Non-pigmented ciliary epithelial cell (primary cell): ENCODE data around the gene MIOS.
"Not testable (repeated sequence)": the region's sequence is repeated elsewhere in the genome, so short reads cannot be mapped to it uniquely, and the experiment has no call there.

Experiments used
- DNase-seq: peaks from one replicate; pipeline ENCODE4 v3.0.0-alpha.2; 2010; ENCODE audit warnings: low read depth

MIOS gene

GRCh38 chr7:7554649-7555575 is 11.8 kb upstream of the MIOS start:
- DNase-seq, result no peak

DNA sequence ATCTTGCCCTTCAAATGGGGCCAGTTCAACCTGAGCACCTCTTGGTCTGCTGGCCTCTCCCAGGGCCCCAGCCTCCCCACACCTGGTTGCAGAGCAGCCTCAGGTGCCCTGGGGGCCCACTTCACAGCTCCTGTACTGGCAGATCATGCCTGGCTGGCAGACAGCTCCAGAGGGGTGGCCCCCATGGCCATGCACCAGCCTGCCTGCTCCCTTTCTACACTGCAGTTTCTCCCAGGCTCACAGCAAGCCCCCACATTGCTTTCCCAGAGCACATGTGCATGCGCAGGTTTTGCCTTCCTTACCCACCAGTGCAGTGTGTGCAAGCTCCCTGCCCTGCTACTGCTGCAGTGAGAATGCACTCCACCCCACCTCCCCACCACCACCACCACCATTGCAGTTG is 9.8 kb upstream of the MIOS start:
- no peak for DNase-seq

DNA sequence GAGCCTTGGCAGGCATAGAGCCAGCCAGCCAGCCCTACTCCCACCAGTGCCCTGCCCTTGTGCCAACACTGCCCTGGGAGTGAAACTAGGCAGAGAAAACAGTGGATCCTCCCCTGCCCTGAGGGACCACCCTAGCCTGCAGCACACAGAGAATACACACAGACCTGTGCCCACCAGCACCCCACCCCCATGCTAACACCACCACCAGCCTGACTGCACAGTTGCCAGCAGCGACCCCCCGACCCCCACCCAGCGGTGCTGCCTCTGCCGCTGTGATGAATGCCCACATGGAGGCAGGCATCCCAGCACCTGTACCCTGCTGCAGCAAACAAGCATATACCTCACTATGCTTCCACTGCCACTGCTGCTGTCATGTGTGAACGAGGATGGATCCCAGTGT is 9.4 kb upstream of the MIOS start:
- no peak for DNase-seq

GRCh38 chr7:7561591-7561990 is 5.1 kb upstream of the MIOS start:
- DNase-seq, result not testable (repeated sequence)

GRCh38 chr7:7562736-7563135 is 3.9 kb upstream of the MIOS start:
- DNase-seq, result no peak

GRCh38 chr7:7563269-7563668 is 3.4 kb upstream of the MIOS start:
- no peak for DNase-seq

DNA sequence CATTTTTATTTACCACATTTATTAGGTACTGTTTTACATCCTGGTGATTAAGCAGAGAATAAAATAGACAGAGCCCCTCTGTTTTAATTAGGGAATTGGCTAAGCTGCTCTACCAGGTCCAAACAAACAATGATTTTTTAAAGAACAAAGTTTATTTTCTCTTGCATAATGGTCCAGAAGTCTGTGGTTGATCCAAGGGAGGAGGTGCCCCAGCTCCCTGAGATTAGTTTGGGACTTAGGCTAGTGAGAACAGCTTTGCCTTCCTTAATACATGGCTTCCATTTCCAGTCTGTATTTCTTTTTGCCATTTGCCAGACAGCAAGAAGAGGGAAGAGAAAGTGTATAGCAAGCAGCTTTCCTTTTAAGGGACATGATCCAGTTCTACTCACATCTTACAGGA is 2.9 kb upstream of the MIOS start:
- no peak for DNase-seq

- peak; percentile 44 for DNase-seq
Observed at GRCh38 chr7:7564323-7564780, 2.3 kb upstream of the MIOS start.

GRCh38 chr7:7565018-7565680 is 1.5 kb upstream of the MIOS start:
- no peak for DNase-seq

DNA sequence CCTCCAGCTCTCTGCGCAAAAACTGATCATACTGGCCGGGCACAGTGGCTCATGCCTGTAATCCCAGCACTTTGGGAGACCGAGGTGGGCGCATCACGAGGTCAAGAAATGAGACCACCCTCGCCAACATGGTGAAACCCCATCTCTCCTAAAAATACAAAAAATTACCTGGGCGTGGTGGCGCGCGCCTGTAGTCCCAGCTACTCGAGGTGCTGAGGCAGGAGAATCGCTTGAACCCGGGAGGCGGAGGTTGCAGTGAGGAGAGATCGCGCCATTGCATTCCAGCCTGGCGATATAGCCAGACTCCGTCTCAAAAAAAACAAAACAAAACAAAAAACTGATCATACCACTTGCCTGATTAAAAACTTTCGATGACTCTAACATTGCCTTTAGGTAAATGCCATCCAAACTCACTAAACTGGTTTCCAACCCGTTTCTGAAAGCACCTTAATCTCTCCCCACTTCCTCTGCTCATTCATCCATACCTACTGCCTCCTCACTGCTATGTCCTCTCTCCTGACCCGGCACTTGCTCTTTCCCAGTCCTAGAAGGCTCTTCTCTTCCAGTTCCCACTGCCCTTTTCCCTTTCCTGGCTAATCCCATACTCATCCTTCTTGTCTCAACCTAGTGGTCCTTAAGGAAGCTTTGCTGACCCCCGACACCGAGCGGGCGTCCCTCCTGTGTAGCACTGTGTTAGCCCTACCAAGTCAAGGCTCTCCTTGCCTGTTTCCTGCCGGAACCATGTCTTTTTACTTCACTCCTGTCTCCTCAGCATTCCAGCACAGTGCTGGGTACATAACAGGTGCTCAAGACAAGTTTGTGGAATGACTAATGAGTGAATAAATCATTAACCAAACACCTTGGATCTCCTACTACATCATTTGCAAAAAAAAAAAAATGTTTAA is 686 bp upstream of the MIOS start:
- no peak for DNase-seq

DNA sequence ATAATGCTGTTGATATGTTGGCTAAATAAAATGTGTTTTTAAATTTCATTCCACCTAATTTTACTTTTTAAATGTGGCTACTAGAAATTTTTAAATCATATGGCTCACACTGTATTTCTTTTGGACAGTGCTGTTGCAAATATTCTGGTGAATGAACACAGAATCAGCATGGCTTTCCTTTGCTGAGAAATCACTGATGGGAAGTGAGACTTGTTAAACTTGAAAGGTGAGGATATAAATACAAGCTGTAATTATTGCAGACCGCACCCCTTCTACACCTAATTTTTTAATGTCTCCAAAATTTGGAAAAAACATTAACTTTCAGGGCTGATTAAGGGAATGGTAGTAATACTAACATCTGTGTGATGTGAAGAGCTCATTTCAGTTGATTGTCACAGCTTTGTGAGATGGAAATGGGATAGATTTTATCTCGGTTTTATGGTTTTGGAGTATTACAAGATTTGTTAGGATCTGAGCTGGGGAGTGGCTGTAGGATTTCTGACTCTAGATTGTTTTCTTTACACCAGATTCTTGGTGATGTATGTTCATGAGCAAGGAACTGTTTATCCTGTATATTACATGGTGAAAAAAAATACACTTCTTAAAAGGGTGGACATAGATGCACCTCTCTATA is 1.3 kb downstream of the MIOS start:
- no peak for DNase-seq

GRCh38 chr7:7568553-7568952 is 1.9 kb downstream of the MIOS start:
- no peak for DNase-seq

DNA sequence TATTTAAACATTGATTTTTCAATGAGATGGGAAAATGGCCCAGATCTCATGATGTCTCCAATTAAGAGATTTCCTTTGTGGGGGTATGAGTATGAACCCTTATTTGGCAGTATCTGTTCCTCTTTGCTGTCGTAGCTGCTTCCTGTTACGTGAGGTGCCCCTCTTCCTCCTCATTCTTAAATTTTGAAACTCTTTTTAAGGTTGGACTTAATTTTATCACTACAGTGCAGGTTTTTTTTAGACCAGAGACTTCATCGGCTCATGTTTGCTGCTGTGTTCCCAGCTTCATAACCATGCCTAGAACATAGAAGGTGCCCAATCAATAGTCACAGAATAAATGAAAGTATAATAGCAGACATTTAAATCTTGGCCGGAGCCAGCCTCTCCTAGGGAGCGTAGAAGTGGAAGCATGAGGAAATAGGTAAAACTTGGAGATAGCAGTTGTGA is 2.4 kb downstream of the MIOS start:
- DNase-seq, result no peak

GRCh38 chr7:7569615-7570014 is 2.9 kb downstream of the MIOS start:
- DNase-seq, result no peak

GRCh38 chr7:7570584-7570983 is 3.9 kb downstream of the MIOS start:
- DNase-seq, result no peak

GRCh38 chr7:7573701-7574100 is 7.0 kb downstream of the MIOS start:
- DNase-seq, result no peak

GRCh38 chr7:7576344-7576743 is 9.7 kb downstream of the MIOS start:
- DNase-seq, result no peak

GRCh38 chr7:7577888-7578287 is 11.2 kb downstream of the MIOS start:
- DNase-seq, result no peak

DNA sequence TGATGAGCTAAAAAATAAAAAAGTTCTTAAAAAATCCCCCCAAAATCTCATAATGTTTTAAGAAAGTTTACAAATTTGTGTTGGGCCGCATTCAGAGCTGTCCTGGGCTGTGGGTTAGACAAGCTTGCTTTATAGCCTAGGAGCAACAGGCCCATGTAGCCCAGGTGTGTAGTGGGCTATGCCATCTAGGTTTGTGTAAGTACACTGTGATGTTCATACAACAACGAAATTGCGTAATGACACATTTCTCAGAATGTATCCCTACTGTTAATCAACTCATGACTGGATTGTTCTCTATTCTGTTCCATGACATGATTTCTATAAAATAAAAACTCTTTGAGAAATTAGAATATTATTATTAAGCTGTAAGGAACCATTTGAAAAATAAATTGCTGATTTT is 13.0 kb downstream of the MIOS start:
- DNase-seq, result no peak

DNA sequence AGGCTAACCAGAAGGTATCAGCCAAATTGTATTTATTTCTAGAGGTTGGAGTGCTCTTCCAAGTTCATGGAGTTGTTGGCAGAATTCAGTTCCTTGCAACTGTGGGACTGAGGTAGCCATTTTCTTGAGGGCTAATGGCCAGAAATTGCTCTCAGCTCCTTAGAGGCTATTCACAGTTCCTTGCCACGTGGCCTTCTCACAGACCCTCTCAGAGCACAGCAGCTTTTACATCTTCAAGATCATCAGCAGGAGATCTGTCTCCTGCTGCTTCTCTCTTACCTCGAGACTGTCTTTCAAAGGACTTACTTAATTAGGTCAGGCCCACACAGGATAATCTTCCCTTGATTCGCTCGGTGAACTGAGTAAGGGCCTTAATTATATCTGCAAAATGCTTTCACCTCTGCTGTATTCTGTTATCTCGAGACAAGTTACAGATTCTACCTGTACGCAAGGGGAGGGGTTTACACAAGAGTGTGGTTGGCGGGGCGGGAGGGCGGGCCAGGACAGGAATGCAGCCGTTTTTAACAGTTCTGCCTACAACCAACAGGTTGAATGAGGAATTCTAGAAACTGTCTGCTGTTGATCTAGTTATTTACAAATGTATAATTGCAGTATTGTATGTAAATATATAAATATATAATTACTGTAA is 15.0 kb downstream of the MIOS start:
- DNase-seq, result no peak

DNA sequence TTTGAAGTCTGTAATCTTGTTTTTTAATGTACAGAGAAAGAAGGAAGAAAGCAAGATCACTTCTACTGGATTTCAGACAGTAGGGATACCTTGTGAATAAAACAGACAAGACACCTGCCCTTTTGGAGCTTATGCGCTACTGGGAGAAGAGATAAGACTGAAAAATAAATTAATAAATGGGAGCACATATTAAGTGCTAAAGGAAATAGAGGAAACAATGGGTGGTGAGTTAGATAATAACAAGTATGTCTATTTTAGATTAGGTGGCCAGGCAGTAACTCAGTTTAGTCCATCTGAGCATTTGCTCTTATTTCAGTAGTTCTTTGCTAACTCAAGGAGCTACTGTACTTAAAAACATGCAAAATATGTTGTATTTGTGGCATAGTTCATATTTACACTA is 15.9 kb downstream of the MIOS start:
- no peak for DNase-seq
